T-cell (primary cell): Measurements from ENCODE around the gene MRPL54. TPM values are rescaled to one million over a fixed set of nuclear protein-coding genes. Genes with fewer than 3 reads are reported as not detected.

Experiments
- ATAC-seq, 4 experiments: fragments of 200-7000 bp in 3 of 4; fragments of 150-1000 bp in 1 of 4; cut with Tn5 transposase; replicated peaks in 1 of 4; 1 replicate in 3 of 4; 2 replicates in 1 of 4; pipeline ENCODE4 v1.10.0; 2021; ENCODE audit warnings: moderate library complexity in 3 of 4, mild to moderate bottlenecking in 2 of 4, moderate number of reproducible peaks in 1 of 4
- CTCF ChIA-PET, 2 donors: fragments of 300-600 bp; sonication (Branson Sonifier 250); formaldehyde crosslinking; loops; one replicate each; lab custom pipeline; 2022; ENCODE audit warnings: antibody characterized with exemption in 2 of 2; lab: Charles Lee
- POLR2A ChIA-PET, 2 donors: fragments of 300-600 bp; sonication (Branson Sonifier 250); formaldehyde crosslinking; loops; one replicate each; lab custom pipeline; 2022; ENCODE audit warnings: antibody characterized with exemption in 2 of 2; lab: Charles Lee
- DNase-seq, 35 experiments: peaks; one replicate each; pipeline versions ENCODE4 v3.0.0 to v3.0.0-alpha.2; 2013 to 2023
- H3K27ac ChIP-seq: one replicate; pipeline ENCODE4 v1.5.1; 2013; ENCODE audit warnings: low read length
- H3K27me3 ChIP-seq, 2 experiments: replicated peaks in 1 of 2; 1 replicate in 1 of 2; 2 replicates in 1 of 2; pipeline versions ENCODE4 v1.6.1 to v1.7.0; 2013; ENCODE audit warnings: low read length in 1 of 2, mixed read lengths in 1 of 2; ENCODE audit not compliant: control insufficient read depth in 2 of 2, insufficient read depth in 2 of 2; ENCODE audit errors: extremely low read depth in 1 of 2
- H3K36me3 ChIP-seq, 2 donors: 1 replicate in 1 of 2; 2 replicates in 1 of 2; pipeline versions ENCODE4 v1.6.1 to v1.7.0; 2013; ENCODE audit warnings: low read length in 1 of 2; ENCODE audit not compliant: control insufficient read depth in 2 of 2, insufficient read depth in 1 of 2; ENCODE audit errors: extremely low read depth in 1 of 2
- H3K4me1 ChIP-seq, 2 experiments: 1 replicate in 1 of 2; 2 replicates in 1 of 2; pipeline versions ENCODE4 v1.6.1 to v1.7.0; 2013; ENCODE audit warnings: low read length in 2 of 2, mixed read lengths in 1 of 2; ENCODE audit not compliant: insufficient read depth in 2 of 2, control insufficient read depth in 1 of 2; ENCODE audit errors: extremely low read depth in 1 of 2
- H3K4me3 ChIP-seq, 2 donors: 1 replicate in 1 of 2; 2 replicates in 1 of 2; pipeline versions ENCODE4 v1.5.1 to v1.7.0; 2013; ENCODE audit warnings: mild to moderate bottlenecking in 2 of 2, low read length in 1 of 2, moderate library complexity in 1 of 2; ENCODE audit not compliant: control insufficient read depth in 1 of 2; ENCODE audit errors: extremely low read depth in 1 of 2
- H3K9me3 ChIP-seq: 2 replicates; pipeline ENCODE4 v1.7.0; 2013
- H3K27ac Mint-ChIP-seq, 2 donors: one replicate each; pipeline ENCODE4 v1.8.0; 2020 to 2021; ENCODE audit warnings: mild to moderate bottlenecking in 2 of 2, mixed read lengths in 2 of 2
- H3K27me3 Mint-ChIP-seq, 2 donors: one replicate each; pipeline ENCODE4 v1.8.0; 2021 to 2022; ENCODE audit warnings: mixed read lengths in 2 of 2
- H3K36me3 Mint-ChIP-seq: one replicate; pipeline ENCODE4 v1.8.0; 2021; ENCODE audit warnings: mixed read lengths
- H3K4me1 Mint-ChIP-seq, 3 donors: one replicate each; pipeline ENCODE4 v1.8.0; 2020 to 2022; ENCODE audit warnings: mixed read lengths in 3 of 3, mild to moderate bottlenecking in 1 of 3
- H3K4me3 Mint-ChIP-seq, 3 donors: one replicate each; pipeline ENCODE4 v1.8.0; 2020 to 2022; ENCODE audit warnings: mild to moderate bottlenecking in 3 of 3, mixed read lengths in 3 of 3, moderate library complexity in 3 of 3
- H3K9me3 Mint-ChIP-seq, 3 donors: one replicate each; pipeline ENCODE4 v1.8.0; 2020 to 2022; ENCODE audit warnings: mixed read lengths in 3 of 3
- WGBS: methylation state at CpG from one replicate; pipeline ENCODE4 v1.1.5; 2013; ENCODE audit warnings: missing lambda C conversion rate; ENCODE audit not compliant: insufficient coverage; 5-methylcytosine and 5-hydroxymethylcytosine counted together
- total RNA-seq, 35 experiments: library from RNA in 6 of 35; stranded (reverse) in 6 of 35; fragments of 120-200 nt in 1 of 35; gene quantifications; one replicate each; pipeline versions ENCODE4 v1.2.1 to v1.2.4 and lab custom pipeline; 2013 to 2026

Gene MRPL54
- total RNA-seq, 5 donors from 2014 or later (not counting 1 experiment from before 2014, with no cell fraction given), result 46.9 to 77.8 (median 52.2) TPM

DNA sequence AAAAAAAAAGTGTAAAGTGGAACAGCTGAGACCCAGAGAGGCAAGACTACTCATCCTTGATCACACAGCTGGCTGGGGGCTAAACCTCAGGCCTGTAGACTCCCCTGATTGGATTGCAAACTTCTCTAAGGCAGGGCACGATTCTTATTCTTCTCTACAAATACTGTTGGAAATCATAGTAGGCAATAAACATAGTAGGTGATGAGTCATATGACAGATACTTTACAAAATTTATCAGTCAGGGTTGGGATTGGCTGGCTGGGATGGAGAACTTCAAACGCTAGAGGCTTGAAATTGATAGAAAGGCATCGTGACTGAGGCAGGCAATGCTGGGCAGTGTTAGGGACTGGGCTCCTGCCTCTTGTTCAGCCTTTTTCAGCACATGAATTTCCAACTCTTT lies 29.6 kb downstream of the MRPL54 start:
- no peak for DNase-seq
- Mint-ChIP-seq H3K27me3 (no peaks in the 10 kb centered on the region), H3K4me3 (no peak overlapping the region), H3K36me3 (peaks cover 7% of the 10 kb centered on the region), H3K4me1 (peaks cover 5 to 17% (median 9%) of the 10 kb centered on the region in 3 donors), H3K27ac (no peak overlapping the region), H3K9me3 (peaks cover 3 to 15% (median 7%) of the 10 kb centered on the region in 3 donors)
- no CpG with 5 or more reads among the region's 3 CpGs for WGBS
- ChIA-PET CTCF (no interaction called here), POLR2A (no interaction called here)
- H3K36me3 ChIP-seq, result peaks cover 0 to 3% of the 10 kb centered on the region in 2 donors
- no peak overlapping the region for H3K27ac ChIP-seq
- no peak overlapping the region for H3K4me3 ChIP-seq
- peaks cover 0 to 30% of the 10 kb centered on the region in 2 experiments for H3K4me1 ChIP-seq
- no peaks in the 10 kb centered on the region for H3K27me3 ChIP-seq
- no peaks in the 10 kb centered on the region for H3K9me3 ChIP-seq
- no peak for ATAC-seq

DNA sequence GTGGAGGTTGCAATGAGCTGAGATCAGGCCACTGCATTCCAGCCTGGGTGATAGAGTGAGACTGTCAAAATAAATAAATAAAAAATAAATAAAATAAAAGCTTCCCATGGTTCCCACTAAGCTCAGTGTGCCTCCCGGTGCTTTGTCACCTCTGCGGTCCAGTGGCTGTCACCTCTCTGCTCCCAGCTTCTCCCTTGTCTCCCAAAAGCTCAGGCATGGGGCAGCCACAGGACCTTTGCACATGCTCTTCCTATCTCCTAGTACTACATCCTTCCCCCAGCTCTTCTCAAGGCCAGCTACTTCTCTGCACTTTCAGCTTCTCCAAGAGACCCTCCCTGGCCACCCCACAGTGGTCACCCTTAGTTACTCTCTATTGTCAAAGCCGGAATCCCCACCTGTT lies 31.3 kb downstream of the MRPL54 start:
- H3K27ac Mint-ChIP-seq, result no peak overlapping the region
- Histone ChIP-seq H3K36me3 (peaks cover 0 to 3% of the 10 kb centered on the region in 2 donors), H3K27ac (no peak overlapping the region), H3K27me3 (no peaks in the 10 kb centered on the region), H3K4me3 (no peak overlapping the region), H3K4me1 (peaks cover 6 to 38% of the 10 kb centered on the region in 2 experiments), H3K9me3 (no peaks in the 10 kb centered on the region)
- ChIA-PET CTCF (no interaction called here), POLR2A (no interaction called here)
- ATAC-seq, result no peak
- peaks cover 13 to 21% (median 13%) of the 10 kb centered on the region in 3 donors for H3K4me1 Mint-ChIP-seq
- DNase-seq, result no peak
- H3K36me3 Mint-ChIP-seq, result peaks cover 7% of the 10 kb centered on the region
- 92% methylated on average over 3 of the region's 3 CpGs for WGBS
- peak overlapping the region in 1 of 3 donors; percentile 4 for H3K4me3 Mint-ChIP-seq
- peaks cover 3 to 15% (median 7%) of the 10 kb centered on the region in 3 donors for H3K9me3 Mint-ChIP-seq
- no peaks in the 10 kb centered on the region for H3K27me3 Mint-ChIP-seq

DNA sequence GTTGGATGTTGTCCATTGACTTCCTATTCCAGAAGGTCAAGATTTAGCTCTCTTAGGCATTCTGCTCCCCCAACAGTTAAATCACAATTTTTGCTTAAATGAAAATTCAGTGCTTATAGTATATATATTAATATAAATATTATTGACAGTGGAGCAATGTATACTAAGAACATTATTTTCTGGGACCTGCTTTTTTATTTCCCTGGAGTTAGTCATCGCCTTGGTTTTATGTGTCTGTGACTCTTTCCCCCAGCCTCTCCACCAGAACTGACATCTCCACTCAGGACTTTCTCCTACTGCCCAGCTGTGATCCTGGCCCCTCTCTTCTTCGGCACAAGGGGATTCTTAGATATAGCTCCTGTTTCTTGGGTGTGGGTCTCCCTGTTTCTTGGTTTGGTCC lies 33.9 kb downstream of the MRPL54 start:
- CTCF ChIA-PET, result no interaction called here

DNA sequence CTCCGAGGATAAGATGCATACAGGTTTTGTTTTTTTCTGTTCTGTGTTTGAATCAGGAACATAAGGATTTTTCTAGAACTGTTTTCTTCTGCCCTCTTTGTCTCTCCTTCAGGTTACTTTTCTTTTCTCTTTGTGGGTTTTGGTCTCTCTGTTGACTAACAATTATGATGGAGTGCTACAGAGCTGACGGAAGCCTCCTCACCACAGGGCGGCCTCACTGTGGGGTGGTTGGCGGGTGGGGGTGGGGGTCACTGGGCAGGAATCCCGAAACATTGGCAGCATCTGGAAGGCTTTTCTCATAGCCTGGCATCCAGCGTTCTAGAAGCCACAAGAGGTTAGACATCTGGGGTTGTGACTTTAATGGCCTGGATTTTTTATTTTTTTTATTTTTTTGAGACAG lies 35.7 kb downstream of the MRPL54 start:
- CTCF ChIA-PET, result interaction anchor here in 1 of 2 donors (1.6 kb wide), 1 partner anchor 35 kb away, joined by 6 read pairs; the partner anchor contains the start of gene MRPL54
- POLR2A ChIA-PET, result interaction anchor here (0.6 to 1.0 kb wide), 3 partner anchors 35 to 1895 kb away, joined by 3 to 8 read pairs (median 4); partner anchors contain the start of gene MRPL54 (in 1 of the 2)
- Histone ChIP-seq H3K9me3 (no peaks in the 10 kb centered on the region), H3K4me1 (peaks cover 26 to 52% of the 10 kb centered on the region in 2 experiments), H3K36me3 (peaks cover 0 to 3% of the 10 kb centered on the region in 2 donors), H3K27ac (peak overlapping the region; percentile 37), H3K4me3 (no peak overlapping the region), H3K27me3 (peaks cover 0 to 4% of the 10 kb centered on the region in 2 experiments)
- no peaks in the 10 kb centered on the region for H3K27me3 Mint-ChIP-seq
- H3K27ac Mint-ChIP-seq, result peak overlapping the region; percentile 57 to 83
- H3K4me3 Mint-ChIP-seq, result peak overlapping the region in 2 of 3 donors; percentile 5 to 54
- H3K4me1 Mint-ChIP-seq, result peaks cover 22 to 31% (median 28%) of the 10 kb centered on the region in 3 donors
- DNase-seq (peak in 25 of 35 experiments; percentile 21 to 72 (median 38)), ATAC-seq (peak; percentile 67 to 87 (median 75))
- WGBS, result 0% methylated on average over 2 of the region's 6 CpGs
- H3K9me3 Mint-ChIP-seq, result peaks cover 3 to 10% (median 7%) of the 10 kb centered on the region in 3 donors
- H3K36me3 Mint-ChIP-seq, result peaks cover 5% of the 10 kb centered on the region

More for the DNA sequence above, 33.9 kb downstream of the MRPL54 start:
- no CpG with 5 or more reads among the region's 2 CpGs for WGBS
- H3K4me1 Mint-ChIP-seq, result peaks cover 19 to 25% (median 23%) of the 10 kb centered on the region in 3 donors
- H3K9me3 ChIP-seq, result no peaks in the 10 kb centered on the region
- H3K27ac ChIP-seq, result no peak overlapping the region
- H3K36me3 Mint-ChIP-seq, result peaks cover 7% of the 10 kb centered on the region
- POLR2A ChIA-PET, result interaction anchor here (0.6 to 0.9 kb wide), 3 partner anchors 33 to 827 kb away, joined by 3 to 9 read pairs (median 7); no protein-coding TSS in a partner anchor
- ATAC-seq (no peak), DNase-seq (no peak)
- peak overlapping the region in 1 of 2 donors; percentile 64 for H3K27ac Mint-ChIP-seq
- H3K27me3 Mint-ChIP-seq, result no peaks in the 10 kb centered on the region
- H3K4me3 ChIP-seq, result no peak overlapping the region
- H3K4me1 ChIP-seq, result peaks cover 21 to 41% of the 10 kb centered on the region in 2 experiments
- peaks cover 3 to 10% (median 7%) of the 10 kb centered on the region in 3 donors for H3K9me3 Mint-ChIP-seq
- H3K4me3 Mint-ChIP-seq, result no peak overlapping the region
- H3K36me3 ChIP-seq, result peaks cover 0 to 3% of the 10 kb centered on the region in 2 donors
- peaks cover 0 to 4% of the 10 kb centered on the region in 2 experiments for H3K27me3 ChIP-seq

GRCh38 chr19:3800996-3801395 lies 38.5 kb downstream of the MRPL54 start:
- H3K4me3 Mint-ChIP-seq, result peak overlapping the region in 1 of 3 donors; percentile 61
- H3K4me3 ChIP-seq, result peak overlapping the region; percentile 38
- no peak overlapping the region for H3K27ac ChIP-seq
- H3K4me1 Mint-ChIP-seq, result peaks cover 22 to 46% (median 28%) of the 10 kb centered on the region in 3 donors
- H3K9me3 Mint-ChIP-seq, result peaks cover 3 to 10% (median 7%) of the 10 kb centered on the region in 3 donors
- H3K27ac Mint-ChIP-seq, result no peak overlapping the region
- ChIA-PET POLR2A (no interaction called here), CTCF (no interaction called here)
- H3K27me3 ChIP-seq, result peaks cover 0 to 4% of the 10 kb centered on the region in 2 experiments
- H3K4me1 ChIP-seq, result peaks cover 28 to 71% of the 10 kb centered on the region in 2 experiments
- H3K36me3 ChIP-seq, result no peaks in the 10 kb centered on the region
- H3K36me3 Mint-ChIP-seq, result peaks cover 5% of the 10 kb centered on the region
- DNase-seq, result no peak
- H3K9me3 ChIP-seq, result no peaks in the 10 kb centered on the region
- no peak for ATAC-seq
- H3K27me3 Mint-ChIP-seq, result no peaks in the 10 kb centered on the region
- WGBS, result 60% methylated on average over 19 of the region's 21 CpGs

GRCh38 chr19:3801412-3802096 lies 39.1 kb downstream of the MRPL54 start:
- CTCF ChIA-PET, result no interaction called here
- H3K27ac Mint-ChIP-seq, result no peak overlapping the region
- DNase-seq (peak in 34 of 35 experiments; percentile 29 to 74 (median 57)), ATAC-seq (peak; percentile 67 to 83 (median 81))
- peak overlapping the region in 2 of 3 donors; percentile 55 to 61 for H3K4me3 Mint-ChIP-seq
- no peak overlapping the region for H3K27ac ChIP-seq
- H3K27me3 Mint-ChIP-seq, result no peaks in the 10 kb centered on the region
- WGBS, result 11% methylated on average over 30 of the region's 46 CpGs
- H3K4me3 ChIP-seq, result peak overlapping the region; percentile 38 to 66
- POLR2A ChIA-PET, result no interaction called here
- H3K36me3 Mint-ChIP-seq, result peaks cover 4% of the 10 kb centered on the region
- H3K9me3 ChIP-seq, result no peaks in the 10 kb centered on the region
- H3K4me1 Mint-ChIP-seq, result peaks cover 22 to 47% (median 29%) of the 10 kb centered on the region in 3 donors
- no peaks in the 10 kb centered on the region for H3K36me3 ChIP-seq
- H3K4me1 ChIP-seq, result peaks cover 28 to 72% of the 10 kb centered on the region in 2 experiments
- H3K27me3 ChIP-seq, result peaks cover 0 to 4% of the 10 kb centered on the region in 2 experiments
- H3K9me3 Mint-ChIP-seq, result peaks cover 3 to 5% (median 5%) of the 10 kb centered on the region in 3 donors
